Ishikawa (cell line): Measurements from ENCODE around the gene RPRML.

Source experiments
- CEBPB ChIP-seq: IDR thresholded peaks from 2 replicates; pipeline ENCODE4 v1.6.1; 2012
- CREB1 ChIP-seq: IDR thresholded peaks from 2 replicates; pipeline ENCODE4 v1.6.1; 2012; ENCODE audit warnings: low read depth
- EGR1 ChIP-seq: IDR thresholded peaks from 2 replicates; pipeline ENCODE4 v1.6.1; 2012
- EP300 ChIP-seq: IDR thresholded peaks from 2 replicates; pipeline ENCODE4 v1.6.1; 2012; ENCODE audit warnings: borderline replicate concordance
- FOXM1 ChIP-seq: IDR thresholded peaks from 2 replicates; pipeline ENCODE4 v1.6.1; 2012; ENCODE audit warnings: low read depth, borderline replicate concordance
- MAX ChIP-seq: IDR thresholded peaks from 2 replicates; pipeline ENCODE4 v1.6.1; 2012
- NFIC ChIP-seq: IDR thresholded peaks from 2 replicates; pipeline ENCODE4 v1.6.1; 2012
- RAD21 ChIP-seq: IDR thresholded peaks from 2 replicates; pipeline ENCODE4 v1.6.1; 2012; ENCODE audit warnings: low read depth
- REST ChIP-seq: IDR thresholded peaks from 2 replicates; pipeline ENCODE4 v1.6.1; 2012; ENCODE audit warnings: low read depth, mild to moderate bottlenecking
- TAF1 ChIP-seq: IDR thresholded peaks from 2 replicates; pipeline ENCODE4 v1.6.1; 2012; ENCODE audit warnings: low read depth, mild to moderate bottlenecking
- TCF12 ChIP-seq: IDR thresholded peaks from 2 replicates; pipeline ENCODE4 v1.6.1; 2012; ENCODE audit warnings: low read depth
- TEAD4 ChIP-seq: IDR thresholded peaks from 2 replicates; pipeline ENCODE4 v1.6.1; 2012
- USF1 ChIP-seq: IDR thresholded peaks from 2 replicates; pipeline ENCODE4 v1.6.1; 2012
- YY1 ChIP-seq: IDR thresholded peaks from 2 replicates; pipeline ENCODE4 v1.6.1; 2012; ENCODE audit warnings: low read depth
- ZBTB7A ChIP-seq: IDR thresholded peaks from 2 replicates; pipeline ENCODE4 v1.6.1; 2012; ENCODE audit warnings: low read depth

RPRML gene

GRCh38 chr17:46977750-46978488 lies 1.1 kb downstream of the RPRML start:
- no peak for TF ChIP-seq RAD21
- TF ChIP-seq EP300: no peak

- TF ChIP-seq YY1 (peak; percentile 48; the same call in 1 of the 2 replicates), NFIC (no peak), RAD21 (peak; percentile 13; the same call in 1 of the 2 replicates), EP300 (no peak)
These were observed 1.7 kb downstream of the RPRML start for GRCh38 chr17:46977348-46977747.

- TF ChIP-seq NFIC: no peak
- TF ChIP-seq ZBTB7A: no peak
- TF ChIP-seq FOXM1: no peak
- TF ChIP-seq CREB1: no peak
- TF ChIP-seq CEBPB: no peak
- TF ChIP-seq USF1: no peak
These were observed 2.3 kb downstream of the RPRML start for GRCh38 chr17:46976626-46977270.

GRCh38 chr17:46975287-46975686 lies 3.8 kb downstream of the RPRML start:
- TF ChIP-seq FOXM1: no peak
- TF ChIP-seq EGR1: no peak
- TF ChIP-seq TEAD4: no peak
- TF ChIP-seq EP300: no peak
- no peak for TF ChIP-seq CREB1
- TF ChIP-seq NFIC: no peak
- no peak for TF ChIP-seq USF1
- TF ChIP-seq ZBTB7A: no peak
- no peak for TF ChIP-seq TAF1
- no peak for TF ChIP-seq REST
- TF ChIP-seq MAX: no peak

GRCh38 chr17:46974086-46974485 lies 5.0 kb downstream of the RPRML start:
- TF ChIP-seq TEAD4: no peak
- no peak for TF ChIP-seq YY1
- no peak for TF ChIP-seq FOXM1
- TF ChIP-seq USF1: no peak
- TF ChIP-seq MAX: no peak
- no peak for TF ChIP-seq EP300
- TF ChIP-seq REST: no peak
- no peak for TF ChIP-seq NFIC
- TF ChIP-seq ZBTB7A: no peak
- TF ChIP-seq TCF12: no peak
- no peak for TF ChIP-seq CREB1
- TF ChIP-seq CEBPB: no peak
- TF ChIP-seq TAF1: no peak
- TF ChIP-seq EGR1: no peak
- TF ChIP-seq RAD21: no peak

- TF ChIP-seq NFIC: 0 out of 2 replicates have a peak, but pooled peaks have one; percentile 23
- TF ChIP-seq FOXM1: no peak
These were observed 6.7 kb downstream of the RPRML start for GRCh38 chr17:46972346-46972745.
